Measurements from ENCODE around the gene MAP2.

MAP2 gene

DNA sequence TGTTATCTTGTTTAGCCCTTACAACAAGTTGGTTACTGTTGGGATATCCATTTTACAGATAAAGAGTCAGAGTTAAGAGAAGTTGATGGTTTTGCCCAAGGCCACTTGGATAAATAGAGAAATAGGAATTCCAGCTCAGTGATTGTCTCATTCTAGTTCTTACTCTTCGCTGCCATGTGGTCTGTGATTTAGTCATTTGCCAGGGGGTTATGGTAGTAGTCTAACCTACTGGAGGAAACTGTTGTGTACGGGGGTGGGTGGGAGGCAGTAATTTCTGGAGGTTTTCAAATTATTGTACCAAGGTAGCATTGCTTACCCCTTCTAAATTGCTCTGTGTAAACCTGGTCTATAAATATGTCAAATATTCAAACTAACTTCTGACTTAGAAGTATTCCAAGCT is 110.4 kb downstream of the MAP2 start:
- no peak for DNase-seq (ENCODE audit: low read depth)

DNA sequence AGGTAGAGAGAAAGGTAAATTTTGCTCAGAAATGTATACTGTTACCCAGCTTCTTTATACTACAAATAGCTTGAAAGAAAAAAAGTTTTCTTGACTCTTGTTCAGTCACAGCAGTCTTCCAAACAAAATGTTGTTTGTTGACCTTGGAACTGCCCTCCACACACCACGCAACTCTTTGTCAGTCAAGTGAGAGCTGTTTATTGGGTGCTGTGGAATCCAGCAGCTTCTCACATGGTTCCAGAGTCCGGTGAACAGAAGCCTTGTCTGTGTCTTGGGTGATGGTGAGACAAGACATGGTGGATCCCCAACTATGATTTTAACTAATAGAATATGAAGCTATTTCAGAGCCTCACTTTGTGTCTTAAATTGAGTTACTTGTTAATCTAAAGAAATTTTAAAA is 112.5 kb downstream of the MAP2 start:
- DNase-seq (ENCODE audit: low read depth), result no peak

DNA sequence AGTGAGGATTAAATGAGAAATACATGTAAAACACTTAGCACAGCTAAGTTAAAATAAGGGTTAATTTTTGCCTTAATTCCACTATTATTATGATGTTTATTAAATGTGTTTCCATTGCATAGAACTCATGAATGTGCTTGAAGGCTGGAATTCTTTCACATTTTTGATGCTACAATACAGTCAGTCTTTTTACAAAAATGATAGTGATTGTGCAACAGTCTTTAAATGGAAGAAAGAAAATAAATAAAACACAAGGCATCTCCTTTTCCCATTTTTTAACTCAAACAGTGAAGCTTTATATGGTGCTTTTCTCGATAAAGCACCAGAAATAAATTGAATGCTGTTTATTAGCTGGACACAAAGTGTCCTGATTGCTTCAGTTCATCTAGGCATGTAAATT is 123.9 kb downstream of the MAP2 start:
- DNase-seq (ENCODE audit: low read depth), result no peak

DNA sequence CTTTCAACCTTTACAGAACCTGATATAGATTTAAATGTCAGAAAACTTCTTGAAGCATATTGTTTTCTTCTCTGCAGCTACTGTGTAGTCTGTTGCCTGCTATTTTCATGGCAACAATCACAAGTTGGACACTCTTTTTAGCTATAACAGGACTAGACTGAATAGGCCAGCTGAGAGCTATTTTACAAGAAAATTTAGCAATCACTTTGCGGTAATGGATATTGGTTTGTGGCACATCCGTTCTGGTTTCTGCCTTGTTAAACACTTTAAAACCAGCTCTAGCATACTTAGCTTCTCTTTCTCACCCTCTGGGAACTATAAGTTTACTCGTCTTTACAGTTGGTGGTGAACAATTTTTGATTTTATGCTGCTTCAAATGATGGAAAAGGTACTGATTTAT is 125.7 kb downstream of the MAP2 start:
- no peak for DNase-seq (ENCODE audit: low read depth)

DNA sequence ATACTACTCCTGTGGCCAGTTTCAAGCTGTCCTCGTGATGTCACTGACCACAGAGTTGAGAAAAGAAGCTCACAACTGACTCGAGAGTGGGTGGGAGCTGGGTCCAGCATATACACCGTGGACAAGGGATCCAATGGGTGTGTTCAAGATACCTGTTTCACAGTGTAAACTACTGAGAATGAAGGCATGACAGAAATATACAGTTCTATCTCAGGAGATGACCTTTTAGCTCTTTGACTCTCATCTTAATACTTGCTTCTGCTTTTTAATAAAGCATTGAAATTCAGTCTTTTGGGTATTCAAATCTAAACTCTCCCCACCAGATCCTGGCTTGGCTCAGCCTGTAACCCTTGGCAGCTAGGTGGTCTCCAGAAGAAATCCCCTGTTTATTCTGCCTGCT is 130.1 kb downstream of the MAP2 start:
- DNase-seq (ENCODE audit: low read depth), result no peak

DNA sequence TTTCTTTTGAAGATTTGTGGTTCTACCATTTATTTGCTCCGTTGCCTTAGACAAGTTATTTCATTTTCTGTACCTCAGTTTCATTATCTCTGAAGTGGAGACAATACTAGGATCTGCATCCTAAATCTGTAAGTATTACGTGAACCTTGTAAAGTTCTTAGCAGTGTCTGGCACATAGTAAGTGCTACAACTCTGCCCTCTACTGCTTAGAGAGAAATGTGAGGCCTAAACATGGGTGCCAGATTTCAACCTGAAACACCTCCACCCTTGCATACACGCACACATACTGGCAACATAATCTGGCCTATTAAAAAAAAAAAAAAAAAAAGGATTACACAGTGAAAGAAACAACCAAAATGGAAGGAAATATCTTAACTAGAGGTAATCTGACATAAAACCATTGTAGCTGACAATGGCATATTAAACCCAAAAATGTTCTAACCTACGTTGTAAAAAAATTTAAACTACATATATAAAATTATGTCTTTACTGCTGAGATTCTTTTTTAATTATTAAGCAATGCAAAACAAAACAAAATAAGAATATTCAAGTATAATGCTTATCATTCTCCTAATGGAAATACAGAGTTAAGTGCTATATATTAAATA is 132.6 kb downstream of the MAP2 start:
- DNase-seq (ENCODE audit: low read depth), result no peak

DNA sequence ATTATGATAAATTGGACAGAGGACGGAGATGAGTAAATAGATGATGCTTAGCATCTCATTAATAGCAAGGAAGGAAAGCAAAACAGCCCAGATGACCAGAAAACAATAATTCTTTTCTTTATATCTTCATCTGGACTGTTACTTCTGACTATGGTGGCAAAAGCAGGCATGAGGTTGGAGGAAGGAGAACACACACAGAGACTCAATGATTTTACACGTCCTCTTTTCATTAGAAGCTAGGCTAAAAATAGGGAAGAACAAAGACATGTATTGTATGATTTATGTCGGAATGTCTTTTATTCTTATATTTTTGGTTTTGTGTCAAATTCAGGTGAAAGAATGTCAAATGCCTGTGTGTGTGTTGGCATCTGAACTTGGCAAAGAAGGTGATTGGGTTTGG is 137.1 kb downstream of the MAP2 start:
- no peak for DNase-seq (ENCODE audit: low read depth)

DNA sequence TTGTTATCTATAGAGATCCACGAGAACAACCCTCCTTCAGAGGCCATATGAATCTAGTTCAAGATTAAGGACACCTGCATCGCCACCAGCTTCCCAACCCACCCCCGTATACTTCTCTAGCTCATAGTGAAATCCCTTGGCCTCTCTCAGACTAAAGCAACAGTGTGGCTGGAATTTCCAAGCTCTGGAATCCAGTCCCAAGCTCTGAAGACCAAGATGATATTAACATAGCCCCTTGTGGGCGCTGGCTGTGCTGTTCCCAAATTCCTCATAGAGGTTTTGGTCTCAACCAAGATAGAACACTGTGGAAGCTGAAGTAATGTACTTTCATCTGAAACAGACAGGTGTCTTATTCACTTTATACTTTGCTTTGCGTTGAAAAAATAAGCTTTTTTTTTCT is 139.6 kb downstream of the MAP2 start:
- DNase-seq (ENCODE audit: low read depth), result no peak

DNA sequence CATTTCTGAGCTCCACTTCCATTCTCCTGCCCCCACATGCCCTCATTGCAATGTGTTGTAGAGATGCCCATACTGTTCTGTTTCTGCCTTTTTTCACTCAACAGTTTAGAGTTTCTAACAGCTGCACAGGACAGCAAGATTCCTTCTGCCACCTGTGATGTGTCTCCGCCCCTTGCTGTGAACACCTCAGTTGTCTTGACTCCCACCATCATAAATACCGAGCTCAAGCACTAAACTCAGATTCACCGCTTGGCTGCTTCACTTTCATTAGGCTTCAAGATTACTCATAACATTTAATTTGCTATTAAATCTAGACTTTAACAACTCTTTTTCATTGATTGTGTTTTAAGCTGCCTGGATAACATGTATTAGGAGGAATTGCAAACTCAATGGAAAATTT is 141.0 kb downstream of the MAP2 start:
- DNase-seq (ENCODE audit: low read depth), result no peak

DNA sequence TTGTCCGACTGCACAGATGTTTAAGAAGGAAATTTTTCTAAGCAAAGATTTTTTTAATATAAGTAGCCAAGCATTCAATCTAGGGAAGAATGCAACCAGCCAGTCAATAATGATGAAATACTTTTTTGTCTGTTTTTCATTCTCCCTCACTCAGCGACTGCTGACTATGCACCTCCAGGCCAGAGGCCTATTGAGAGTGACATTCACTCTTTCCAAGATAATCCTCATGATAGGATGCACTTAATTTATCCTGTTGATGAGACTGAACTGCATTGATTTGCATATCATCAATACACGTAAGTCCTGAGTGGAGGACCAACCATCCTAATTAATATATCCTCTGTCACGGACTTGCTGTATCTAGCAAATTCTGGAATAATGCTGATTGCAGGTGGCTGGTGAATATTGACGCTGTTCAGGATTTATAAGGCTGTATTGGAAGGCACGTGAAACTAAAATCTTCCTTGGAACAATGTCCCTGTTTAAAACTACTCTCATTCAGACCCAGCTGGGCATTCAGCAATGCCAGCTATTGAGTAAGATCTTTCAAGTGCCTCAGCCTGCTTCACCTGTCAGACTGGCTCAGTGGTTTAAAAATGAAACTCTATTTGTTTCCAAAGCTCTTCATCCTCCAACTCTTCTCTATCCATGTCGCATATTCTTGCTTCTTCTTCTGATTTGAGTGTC is 142.2 kb downstream of the MAP2 start:
- DNase-seq (ENCODE audit: low read depth), result no peak

DNA sequence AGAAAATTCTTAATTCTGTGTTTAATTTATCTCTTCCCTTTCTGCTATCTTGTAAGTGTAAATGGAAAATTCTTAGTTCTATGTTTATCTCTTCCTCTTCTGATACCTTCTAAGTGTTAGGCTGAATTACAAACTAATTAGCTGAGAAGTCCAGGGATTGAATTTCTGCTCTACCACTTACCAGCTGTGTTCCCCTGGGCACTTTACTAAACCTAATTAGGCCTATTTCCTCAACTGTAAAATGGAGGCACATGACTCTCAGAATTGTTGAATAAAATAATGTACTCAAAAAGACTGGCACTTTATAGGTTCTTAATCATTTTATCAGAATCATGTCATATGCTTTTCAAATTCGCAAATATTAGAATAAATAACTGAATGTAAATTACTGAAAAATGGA is 146.3 kb downstream of the MAP2 start:
- no peak for DNase-seq (ENCODE audit: low read depth)

DNA sequence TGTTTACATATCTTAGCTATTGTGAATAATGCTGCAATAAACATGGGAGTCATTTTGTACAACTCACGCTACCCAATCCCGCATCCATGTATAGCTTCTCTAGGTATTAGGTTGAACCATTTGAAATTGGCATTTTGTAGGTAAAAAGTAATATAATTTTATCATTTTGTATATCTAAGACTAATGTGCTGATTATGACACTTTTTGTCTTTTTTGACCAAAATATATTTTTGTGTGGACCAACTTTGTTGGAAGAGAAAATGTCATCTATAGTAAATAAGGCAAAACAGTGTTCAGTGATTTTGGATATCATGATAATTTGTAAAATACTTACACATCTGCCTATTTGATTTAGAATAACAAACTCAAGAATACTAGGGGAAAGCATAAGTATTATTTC is 150.7 kb downstream of the MAP2 start:
- DNase-seq (ENCODE audit: low read depth), result no peak

DNA sequence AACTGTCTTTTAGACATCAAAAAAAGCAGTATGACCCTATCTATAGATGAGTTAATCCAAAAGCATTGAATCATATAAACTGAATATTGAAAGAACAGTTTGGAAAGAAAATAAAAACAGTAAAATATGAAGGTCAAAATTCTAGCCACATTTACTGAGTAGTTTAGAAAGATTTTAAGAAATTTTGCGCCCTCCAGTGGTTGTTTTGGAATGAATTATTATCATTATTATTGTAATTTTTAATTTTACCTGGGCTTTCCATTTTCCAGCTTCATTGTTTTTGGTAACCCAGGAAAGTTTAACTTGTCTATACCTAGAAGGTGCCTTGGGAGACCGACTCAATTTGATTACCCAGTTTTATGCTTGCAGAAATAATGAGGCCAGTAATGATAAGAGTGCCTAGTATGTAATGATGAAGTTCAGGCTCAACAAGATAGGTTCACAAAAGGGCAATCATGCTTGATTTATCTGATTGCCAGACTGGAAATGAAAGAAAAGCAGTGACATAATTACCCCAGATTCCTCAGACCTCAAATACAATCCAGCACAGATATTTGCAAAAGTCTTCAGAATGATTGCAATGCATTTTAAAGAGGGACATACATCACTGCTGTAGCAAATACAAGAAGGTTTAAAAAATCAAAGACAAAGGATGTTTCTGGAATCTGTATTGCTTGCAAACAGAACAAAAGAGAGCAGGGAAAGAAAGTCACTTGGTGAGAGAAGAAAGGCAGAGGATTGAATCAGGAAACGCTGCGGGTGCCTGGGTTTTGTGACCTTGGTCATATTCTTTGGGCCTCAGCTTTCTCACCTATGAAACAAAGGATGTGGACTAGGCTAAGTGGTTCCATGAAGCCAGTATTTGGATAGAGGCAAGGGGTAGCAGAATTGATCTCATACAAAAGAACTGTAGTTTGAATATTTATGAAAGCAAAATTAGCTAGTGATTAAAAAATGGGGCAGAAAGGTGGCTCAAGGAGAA is 153.8 kb downstream of the MAP2 start:
- no peak for DNase-seq (ENCODE audit: low read depth)

DNA sequence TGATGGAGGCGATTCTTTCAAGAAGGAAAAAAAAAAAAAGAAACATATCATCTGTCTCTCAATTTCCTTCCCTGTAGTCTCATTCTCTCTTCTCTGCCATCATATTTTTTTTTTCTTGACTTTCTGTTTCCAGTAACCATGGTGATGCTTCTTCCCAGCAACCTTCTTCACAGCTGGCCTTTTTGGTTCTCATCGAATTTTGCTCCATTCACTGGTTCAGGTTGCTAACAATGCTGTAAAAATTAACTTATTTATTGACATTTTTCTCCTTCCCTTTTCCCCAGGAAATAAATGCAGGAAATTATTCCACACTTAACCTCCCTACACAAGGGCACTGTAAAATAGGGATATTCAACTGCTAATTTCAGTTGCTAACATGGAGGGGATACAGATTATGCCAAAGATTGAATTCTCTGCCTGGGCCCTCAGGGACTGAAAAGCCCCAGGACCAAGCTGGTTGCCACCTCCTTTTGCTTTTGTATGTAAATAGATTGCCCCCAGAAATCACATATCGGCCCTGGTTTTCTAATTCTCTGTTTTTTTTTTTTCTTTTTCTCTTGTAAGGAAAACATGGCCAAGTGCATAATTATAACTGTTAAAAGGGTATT is 154.7 kb downstream of the MAP2 start:
- DNase-seq (ENCODE audit: low read depth), result no peak

DNA sequence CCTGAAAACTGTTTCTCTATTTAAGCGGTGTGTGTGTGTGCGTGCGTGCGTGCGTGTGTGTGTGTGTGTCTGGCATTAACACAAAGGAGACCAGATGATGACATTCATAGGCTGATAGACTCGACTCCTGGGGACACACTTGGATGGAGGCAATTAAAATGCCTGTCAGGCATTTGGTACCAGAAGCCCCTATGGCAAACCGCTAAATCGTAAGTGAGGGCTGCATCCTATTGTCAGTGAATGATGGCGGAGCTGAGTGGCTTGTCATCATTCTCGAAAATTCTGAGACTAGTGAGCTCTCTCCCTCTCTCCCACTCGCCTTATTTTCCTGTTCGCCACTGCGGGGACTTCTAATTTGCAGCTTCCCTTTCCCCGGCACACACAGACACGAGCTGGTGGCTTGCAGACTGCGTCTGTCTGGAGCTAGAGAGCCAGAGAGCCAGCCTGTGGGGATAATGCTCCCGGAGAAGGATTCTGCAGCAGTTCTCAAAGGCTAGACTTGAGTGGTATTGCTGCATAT is 155.4 kb downstream of the MAP2 start:
- no peak for DNase-seq (ENCODE audit: low read depth)

DNA sequence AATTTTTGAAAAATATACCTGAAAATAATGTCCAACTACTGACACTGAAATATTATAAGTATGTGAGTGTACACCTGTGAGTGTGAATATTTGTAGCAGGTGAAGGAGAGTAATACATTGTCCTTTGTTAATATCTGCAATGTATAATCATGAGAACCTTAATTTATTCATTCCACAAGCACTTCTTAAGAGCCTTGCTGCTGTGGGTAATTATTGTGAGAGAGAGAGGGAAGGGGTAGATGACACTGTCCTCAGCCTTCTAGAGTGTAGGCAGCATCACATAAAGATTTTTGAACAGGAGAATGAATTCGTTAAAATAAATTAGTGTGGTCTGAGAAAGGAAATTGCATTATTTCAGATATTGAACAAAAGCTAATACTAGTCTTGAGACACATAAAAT is 157.2 kb downstream of the MAP2 start:
- DNase-seq (ENCODE audit: low read depth), result no peak

DNA sequence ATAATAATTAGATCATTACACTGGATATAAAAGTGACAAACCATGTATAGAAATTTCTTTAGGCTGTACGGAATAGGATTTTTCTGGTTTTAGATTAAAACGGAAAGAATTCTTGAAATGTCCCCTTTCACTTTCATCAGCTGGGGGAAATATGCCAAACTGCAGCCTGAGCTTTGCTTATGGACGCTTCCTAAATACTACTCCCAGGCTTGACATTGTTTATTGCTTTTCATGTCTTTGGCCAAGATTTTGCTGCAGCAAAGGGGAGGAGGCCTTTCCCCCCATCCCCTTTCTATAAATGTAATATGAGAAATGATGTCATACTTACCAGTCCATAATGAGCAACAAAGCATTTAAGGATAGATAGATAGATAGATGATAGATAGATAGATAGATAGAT is 158.4 kb downstream of the MAP2 start:
- DNase-seq (ENCODE audit: low read depth), result no peak

DNA sequence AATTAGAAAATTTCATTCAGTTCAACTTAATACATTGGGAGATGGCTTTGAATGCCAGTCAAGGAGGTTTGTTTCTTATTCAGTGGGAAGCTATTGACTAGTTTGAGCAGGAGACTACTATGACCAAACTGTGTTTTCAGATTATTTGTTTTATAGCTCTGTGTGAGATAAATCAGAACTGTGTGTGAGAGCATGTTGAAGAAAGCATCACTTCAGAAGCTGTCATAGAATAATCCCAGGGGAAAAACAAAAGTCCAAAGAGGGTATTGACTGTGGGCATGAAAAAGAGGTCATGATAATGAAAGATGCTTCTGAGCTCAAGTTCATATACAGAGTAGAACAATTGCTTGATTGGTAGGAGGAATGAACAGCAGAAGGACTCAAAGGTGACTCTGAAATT is 160.6 kb downstream of the MAP2 start:
- DNase-seq (ENCODE audit: low read depth), result no peak

DNA sequence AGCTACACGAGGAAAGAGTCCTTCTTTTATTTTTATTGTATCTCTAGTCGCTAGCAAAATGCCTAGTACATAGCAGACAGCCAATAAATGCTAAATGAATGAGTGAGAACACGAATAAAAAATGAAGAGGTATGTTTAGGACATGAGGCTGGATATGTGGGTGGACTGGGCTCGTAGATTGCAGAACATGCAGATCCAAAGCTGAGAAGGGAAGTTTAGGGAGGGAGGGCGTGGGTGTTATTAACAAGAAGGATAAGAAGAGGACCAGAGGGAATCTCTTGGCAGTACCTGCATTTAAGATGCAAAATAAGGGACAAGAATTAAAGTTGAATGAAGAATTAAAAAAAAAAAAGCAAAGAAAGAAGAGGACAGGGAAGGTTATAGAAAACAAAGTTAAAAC is 161.1 kb downstream of the MAP2 start:
- DNase-seq (ENCODE audit: low read depth), result no peak

DNA sequence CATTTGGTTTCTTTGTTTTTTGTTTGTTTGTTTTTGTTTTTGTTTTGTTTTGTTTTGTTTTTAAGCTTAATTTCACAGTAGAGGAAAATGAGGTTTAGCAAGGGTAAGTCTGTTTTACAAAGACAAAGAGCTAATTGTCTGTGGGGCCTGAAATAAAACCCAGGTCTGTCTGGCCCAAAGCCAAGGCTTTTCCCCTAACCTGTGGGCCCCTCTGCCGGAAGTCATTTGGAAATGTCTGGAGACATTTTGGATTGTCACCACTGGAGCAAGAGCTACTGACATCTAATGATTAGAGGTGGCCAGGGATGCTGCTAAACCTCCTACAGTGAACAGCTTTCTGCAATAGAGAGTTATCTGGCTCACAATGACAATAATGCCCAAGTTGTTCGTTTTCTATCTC is 167.2 kb downstream of the MAP2 start:
- DNase-seq (ENCODE audit: low read depth), result no peak

DNA sequence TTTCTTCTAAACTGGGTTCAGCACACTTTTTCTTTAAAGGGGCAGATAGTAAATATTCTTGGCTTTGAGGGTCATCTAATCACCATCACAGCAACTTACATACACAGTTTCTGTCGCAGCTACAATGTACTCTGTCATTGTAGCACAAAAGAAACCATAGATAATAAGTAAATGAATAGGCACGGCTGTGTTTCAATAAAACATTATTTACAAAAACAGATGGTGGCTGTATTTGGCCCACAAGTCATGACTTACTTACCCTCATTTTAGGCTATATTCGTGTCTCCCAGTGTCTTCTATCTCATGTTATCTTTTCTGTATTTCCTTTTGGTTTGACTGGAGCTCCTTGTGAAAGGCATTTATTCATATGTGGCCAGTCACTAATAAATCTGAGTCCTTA is 168.3 kb downstream of the MAP2 start:
- no peak for DNase-seq (ENCODE audit: low read depth)

DNA sequence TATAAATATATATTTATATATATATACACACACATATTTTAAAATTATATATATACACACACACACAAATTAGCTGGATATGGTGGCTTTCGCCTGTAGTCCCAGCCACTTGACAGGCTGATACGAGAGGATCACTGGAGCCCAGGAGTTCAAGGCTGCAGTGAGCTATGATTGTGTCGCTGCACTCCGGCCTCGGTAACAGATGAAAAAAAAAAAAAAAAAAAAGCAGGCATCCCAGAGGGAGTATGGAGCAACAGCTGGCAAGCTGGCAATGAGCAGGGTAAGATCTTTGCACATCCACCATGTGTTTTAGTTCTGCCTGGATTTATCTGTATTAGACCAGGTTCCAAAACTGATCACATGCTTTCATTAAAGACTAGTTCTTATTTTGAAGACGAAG is 170.1 kb downstream of the MAP2 start:
- no peak for DNase-seq (ENCODE audit: low read depth)

DNA sequence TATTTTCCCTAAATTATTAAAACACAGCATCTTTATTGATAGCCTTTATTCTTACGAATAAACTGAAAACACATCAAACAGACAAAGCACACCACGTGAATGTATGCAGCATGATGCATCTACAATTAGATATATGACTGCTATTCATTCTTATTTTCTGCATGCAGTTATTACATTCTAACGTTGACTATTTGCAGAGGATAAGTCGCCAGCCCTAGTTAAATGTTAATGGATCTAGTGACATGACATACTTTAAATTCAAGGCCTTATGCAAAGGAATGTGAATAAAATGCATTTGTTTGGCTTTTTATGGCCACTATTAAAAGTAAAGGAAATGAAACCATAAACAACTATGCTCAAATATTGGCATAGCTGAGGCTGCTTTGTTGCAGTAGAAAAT is 172.4 kb downstream of the MAP2 start:
- no peak for DNase-seq (ENCODE audit: low read depth)

All from activated T-cell treated with anti-CD3 and anti-CD28 coated beads for 24 hours (primary cell).